ENCODE measurements around the gene EFL1. TPM values are rescaled to one million over a fixed set of nuclear protein-coding genes. Genes with fewer than 3 reads are reported as not detected.

Gene EFL1
- total and polyA plus RNA-seq, 9 of the 15 experiments (the other 6 are each of a cell fraction or from before 2014, with no cell fraction given) = 4.8 to 32.5 (median 16.9) TPM

- intact Hi-C loops (cut with micrococcal nuclease) (no loop called here), in situ Hi-C loops (cut with MboI) (no loop called here)
- ChIA-PET POLR2A (no interaction called here), CTCF (ENCODE audit: low intra/inter-chr PET ratio) (no interaction called here)
- TF ChIP-seq ZNF316 (IDR thresholded peaks at IDR 0.05) (no peak), NR2C2 (CRISPR knock-in tag; IDR thresholded peaks at IDR 0.05) (no peak), NR2C2 (tag; IDR thresholded peaks at IDR 0.05) (no peak), NCOR1 (IDR thresholded peaks at IDR 0.05) (no peak), KHSRP (IDR thresholded peaks at IDR 0.05) (no peak), ZNF696 (CRISPR knock-in tag; conservative IDR thresholded peaks at IDR 0.05) (no peak), CEBPZ (IDR thresholded peaks at IDR 0.05; ENCODE audit: borderline replicate concordance, low read depth, low read length) (no peak), ZNF764 (CRISPR knock-in tag; IDR thresholded peaks at IDR 0.05; ENCODE audit: low read depth) (no peak), NBN (IDR thresholded peaks at IDR 0.05; ENCODE audit: low read depth) (no peak)
- no peak for FAIRE-seq
- Histone ChIP-seq H3K9ac (ENCODE audit: insufficient read depth in 1 of 2, low read depth in 2 of 2, low read length in 2 of 2) (no peak overlapping the region), H3K9me1 (ENCODE audit: control insufficient read depth, insufficient read depth, low read length) (no peaks in the 10 kb centered on the region), H3K27ac (ENCODE audit: extremely low read depth, low read depth, low read length) (no peak overlapping the region), H2AFZ (ENCODE audit: low read depth, low read length) (no peak overlapping the region), H3K36me3 (ENCODE audit: control insufficient read depth, insufficient read depth, low read length) (peaks cover 39% of the 10 kb centered on the region; the same call in 2 of the 3 replicates), H4K20me1 (replicated peaks; ENCODE audit: control insufficient read depth, insufficient read depth, low read length) (no peaks in the 10 kb centered on the region), H3K4me2 (ENCODE audit: insufficient read depth, low read length) (no peak overlapping the region), H3K27me3 (ENCODE audit: control insufficient read depth in 2 of 2, insufficient read depth in 2 of 2, low read length in 2 of 2) (no peaks in the 10 kb centered on the region), H3K4me1 (replicated peaks in 1 of 2; ENCODE audit: control insufficient read depth in 2 of 2, insufficient read depth in 2 of 2, low read length in 2 of 2) (no peaks in the 10 kb centered on the region), H3K79me2 (ENCODE audit: control insufficient read depth, insufficient read depth, low read length) (no peaks in the 10 kb centered on the region), H3K9me3 (replicated peaks; ENCODE audit: control insufficient read depth, insufficient read depth, low read depth, low read length) (no peaks in the 10 kb centered on the region), H3K4me3 (no peak overlapping the region)
- no peak for DNase-seq (ENCODE audit: extremely low read depth in 1 of 4, low spot score in 3 of 4)
- no TSS peak for BruUV-seq (replicated peaks)
- no peak for ATAC-seq
- WGBS (ENCODE audit: insufficient coverage, low coverage, missing lambda C conversion rate) = 100% methylated on average over 1 of the region's 2 CpGs
Measured at GRCh38 chr15:82132742-82133141, 129.8 kb downstream of the EFL1 start.

All from K562 (cell line).